ENCODE results near the gene TGFA.

Gene TGFA

GRCh38 chr2:70412294-70413070, 141.1 kb downstream of the TGFA start:
- no peak for DNase-seq

- DNase-seq = no peak
Observed at GRCh38 chr2:70411483-70412125, 142.0 kb downstream of the TGFA start.

- no peak for DNase-seq
Observed at GRCh38 chr2:70403267-70404053, 150.2 kb downstream of the TGFA start.

GRCh38 chr2:70400539-70400938, 153.1 kb downstream of the TGFA start:
- no peak for DNase-seq

- DNase-seq = no peak
Observed at GRCh38 chr2:70399046-70399445, 154.6 kb downstream of the TGFA start.

Measured in SW 1271 (cell line).